RPMI8226 (cell line): Measurements from ENCODE around the gene KANK2.

Source experiments
- DNase-seq: peaks from one replicate; pipeline ENCODE4 v3.0.0-alpha.2; 2015

The KANK2 gene

DNA sequence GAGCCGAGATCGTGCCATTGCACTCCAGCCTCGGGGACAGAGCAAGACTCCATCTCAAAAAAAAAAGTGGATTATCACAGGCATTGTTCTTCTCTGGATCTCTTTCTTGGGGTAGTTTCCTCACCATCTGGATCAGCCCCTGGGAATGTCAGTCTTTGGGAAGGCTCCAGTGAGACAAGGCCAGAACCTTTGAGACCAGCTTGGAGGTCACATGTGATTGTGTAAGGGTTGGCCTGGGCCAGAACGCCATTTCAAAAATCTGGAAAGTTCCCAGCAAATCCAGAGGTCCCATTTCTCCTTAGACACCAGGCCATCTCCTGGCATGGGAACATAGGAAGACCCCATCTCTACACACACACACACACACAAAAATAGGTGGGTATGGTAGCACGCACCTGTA lies 27.8 kb upstream of the KANK2 start:
- no peak for DNase-seq

DNA sequence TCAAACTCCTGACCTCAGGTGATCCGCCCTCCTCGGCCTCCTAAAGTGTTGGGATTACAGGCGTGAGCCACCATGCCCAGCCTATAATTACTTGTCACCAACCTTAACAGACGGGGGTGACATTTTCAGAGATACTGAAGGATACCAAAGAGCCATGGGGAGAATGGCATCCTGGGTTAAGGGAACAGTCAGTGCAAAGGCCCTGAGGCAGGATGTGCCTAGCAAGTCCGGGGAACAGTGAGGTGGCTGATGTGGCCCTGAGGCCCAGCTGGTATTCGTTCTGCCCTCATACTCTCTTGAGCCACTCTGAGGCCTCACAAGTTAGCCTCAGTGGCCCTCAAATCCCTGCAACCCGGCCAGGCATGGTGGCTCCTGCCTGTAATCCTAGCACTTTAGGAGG lies 27.1 kb upstream of the KANK2 start:
- DNase-seq, result no peak

DNA sequence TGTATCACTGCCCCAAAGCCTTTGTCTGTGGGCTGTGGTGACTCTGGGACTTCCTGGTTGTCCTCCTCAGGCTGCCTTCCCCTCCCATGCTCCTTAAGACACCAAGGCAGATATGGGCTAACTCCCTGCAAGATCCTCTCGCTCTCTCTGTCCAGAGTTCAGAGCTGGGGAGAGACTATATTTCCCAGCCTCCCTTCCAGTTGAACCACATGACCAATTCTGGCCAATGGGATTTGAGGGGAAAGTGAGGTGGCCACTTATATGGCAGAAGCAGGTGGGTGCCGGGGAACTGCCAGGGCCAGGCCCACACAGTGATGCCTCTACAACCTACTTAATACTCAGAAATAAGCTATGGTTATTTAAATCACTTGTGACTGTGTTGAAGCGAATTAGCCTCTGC lies 25.9 kb upstream of the KANK2 start:
- no peak for DNase-seq

DNA sequence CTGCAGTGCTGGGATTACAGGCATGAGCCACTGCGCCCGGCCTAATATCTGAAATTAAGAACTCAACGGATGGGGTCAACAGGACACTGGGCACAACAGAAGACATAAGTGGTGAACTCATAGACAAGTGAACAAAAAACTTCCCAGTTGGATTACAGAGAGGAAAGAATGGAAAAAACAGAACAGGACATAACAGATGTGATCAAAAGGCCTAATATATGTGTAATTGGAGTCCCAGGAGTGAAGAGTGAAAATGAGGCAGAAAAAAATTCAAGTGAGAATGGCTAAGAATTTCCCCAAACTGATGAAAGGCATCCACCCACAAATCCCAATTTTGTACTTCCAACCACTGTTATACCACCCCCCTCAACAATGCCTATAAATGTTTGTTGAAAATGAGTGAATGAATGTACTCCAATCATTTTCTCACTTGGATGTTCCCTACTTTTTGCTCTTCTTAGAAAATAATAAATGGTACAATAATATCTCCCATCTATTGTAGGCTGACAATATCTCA lies 23.8 kb upstream of the KANK2 start:
- no peak for DNase-seq

DNA sequence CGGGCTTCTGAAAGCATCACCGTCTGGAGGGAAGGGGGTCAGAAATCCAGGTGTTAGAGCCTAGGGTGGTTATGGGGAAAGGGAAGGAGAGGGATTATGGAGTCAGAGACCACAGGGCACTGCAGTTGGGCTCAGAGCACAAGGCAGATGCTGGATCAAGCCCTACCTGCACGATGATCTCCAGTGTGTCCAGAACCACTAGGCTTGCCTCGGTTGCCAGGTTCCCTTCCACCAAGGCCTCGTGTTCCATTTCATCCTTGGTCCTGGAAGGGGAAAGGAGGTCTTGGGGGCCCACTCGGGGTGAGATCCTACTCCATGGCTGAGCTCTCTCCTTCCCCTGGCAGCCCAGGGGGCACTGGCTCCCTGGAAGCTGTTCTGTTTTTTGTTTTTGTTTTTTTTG lies 17.0 kb upstream of the KANK2 start:
- DNase-seq, result no peak

DNA sequence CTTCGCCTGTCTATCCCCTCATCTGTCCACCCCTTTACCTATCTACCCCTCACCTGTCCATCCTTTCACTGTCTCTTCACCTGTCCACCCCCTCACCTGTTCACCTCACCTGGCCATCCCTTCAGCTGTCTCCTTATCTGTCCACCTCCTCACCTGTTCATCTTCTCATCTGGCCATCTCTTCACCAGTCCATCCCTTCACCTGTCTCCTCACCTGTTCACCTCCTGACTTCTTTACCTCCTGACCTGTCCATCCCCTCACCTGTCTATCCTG lies 13.2 kb upstream of the KANK2 start:
- DNase-seq, result no peak

DNA sequence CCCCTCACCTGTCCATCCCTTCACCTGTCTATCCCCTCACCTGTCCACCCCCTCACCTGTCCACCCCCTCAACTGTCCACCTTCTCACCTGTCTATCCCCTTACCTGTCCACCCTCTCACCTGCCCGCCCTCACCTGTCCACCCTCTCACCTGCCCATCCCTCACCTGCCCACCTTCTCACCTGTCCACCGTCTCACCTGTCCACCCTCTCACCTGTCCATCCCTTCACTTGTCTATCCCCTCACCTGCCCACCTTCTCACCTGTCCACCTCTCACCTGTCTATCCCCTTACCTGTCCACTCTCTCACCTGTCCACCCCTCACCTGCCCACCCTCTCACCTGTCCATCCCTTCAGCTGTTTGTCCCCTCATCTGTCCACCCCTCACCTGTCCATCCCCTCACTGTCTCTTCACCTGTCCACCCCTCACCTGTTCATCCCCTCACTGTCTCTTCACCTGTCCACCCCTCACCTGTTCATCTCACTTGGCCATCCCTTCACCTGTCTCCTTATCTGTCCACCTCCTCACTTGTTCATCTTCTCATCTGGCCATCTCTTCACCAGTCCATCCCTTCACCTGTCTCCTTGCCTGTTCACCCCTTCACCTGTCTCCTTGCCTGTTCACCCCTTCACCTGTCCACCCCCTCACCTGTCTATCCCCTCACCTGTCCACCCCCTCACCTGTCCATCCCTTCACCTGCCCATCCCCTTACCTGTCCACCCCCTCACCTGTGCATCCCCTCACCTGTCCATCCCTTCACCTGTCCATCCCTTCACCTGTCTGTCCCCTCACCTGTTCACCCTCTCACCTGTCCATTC lies 12.7 kb upstream of the KANK2 start:
- no peak for DNase-seq

DNA sequence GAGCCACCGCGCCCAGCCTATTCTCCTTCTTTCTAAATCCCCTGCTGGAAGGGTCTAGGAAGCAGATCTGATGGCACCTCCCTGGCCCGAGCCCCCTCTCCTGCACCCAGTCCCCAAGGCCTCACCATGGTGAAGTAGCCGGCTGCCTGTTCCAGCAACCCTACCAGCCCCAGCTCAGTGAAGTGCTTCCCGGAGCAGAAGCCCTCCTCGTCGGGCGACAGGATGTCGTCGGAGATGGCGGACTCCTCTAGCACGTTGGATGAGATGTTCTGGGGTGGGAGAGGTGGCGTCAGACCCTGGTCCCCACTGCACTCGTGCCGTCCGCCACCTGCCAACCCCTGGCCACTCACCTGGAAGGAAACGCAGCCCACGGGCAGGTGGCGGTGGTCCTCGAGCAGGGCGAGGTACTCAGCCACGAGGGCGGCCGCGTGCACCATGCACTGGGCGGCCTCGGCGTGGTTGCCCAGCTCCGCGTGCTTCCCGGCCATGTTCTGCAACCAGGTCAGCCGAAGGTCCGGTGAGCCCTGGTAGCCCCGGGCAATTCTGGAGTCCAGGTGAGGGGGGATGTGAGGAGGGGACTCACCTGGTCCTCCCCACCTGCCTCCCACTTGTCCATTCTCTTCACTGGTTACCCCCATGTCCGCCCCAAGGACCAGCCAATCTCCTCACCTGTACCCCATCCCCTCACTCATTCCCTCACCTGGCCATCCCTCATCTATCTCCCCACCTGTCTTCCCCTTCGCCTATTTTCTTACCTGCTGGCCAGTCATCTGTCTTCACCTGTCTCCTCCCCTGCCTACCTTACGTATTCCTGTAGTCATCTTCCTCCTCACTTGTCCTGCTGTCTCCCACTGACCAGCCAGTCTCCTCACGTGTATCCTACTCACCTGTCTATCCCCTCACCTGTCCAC lies 11.5 kb upstream of the KANK2 start:
- DNase-seq, result no peak

DNA sequence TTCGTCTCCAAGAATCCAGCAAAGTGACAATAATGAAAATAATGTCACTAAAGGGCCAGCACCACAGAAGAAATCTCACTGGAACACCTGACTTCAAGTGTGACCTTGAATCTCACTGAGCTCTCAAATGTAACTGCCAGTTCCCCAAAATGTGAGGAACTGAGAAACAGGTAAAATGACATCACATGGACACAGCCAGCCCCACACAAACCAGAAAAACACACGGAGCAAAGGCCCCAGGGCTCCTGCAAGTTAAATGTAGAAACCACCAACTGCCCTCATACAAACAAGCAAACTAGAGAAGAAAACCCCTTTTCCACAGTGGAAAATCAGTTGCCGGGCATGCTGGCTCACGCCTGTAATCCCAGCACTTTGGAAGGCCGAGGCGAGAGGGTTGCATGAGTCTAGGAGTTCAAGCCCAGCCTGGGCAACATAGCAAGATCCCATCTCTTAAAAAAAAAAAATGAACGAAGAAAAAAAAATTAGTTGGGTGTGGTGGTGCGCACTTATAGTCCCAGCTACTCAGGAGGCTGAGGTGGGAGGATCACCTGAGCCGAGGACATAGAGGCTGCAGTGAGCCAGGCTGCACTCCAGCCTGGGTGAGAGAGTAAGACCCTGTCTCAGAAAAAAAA lies 8.7 kb upstream of the KANK2 start:
- DNase-seq, result peak; percentile 90

DNA sequence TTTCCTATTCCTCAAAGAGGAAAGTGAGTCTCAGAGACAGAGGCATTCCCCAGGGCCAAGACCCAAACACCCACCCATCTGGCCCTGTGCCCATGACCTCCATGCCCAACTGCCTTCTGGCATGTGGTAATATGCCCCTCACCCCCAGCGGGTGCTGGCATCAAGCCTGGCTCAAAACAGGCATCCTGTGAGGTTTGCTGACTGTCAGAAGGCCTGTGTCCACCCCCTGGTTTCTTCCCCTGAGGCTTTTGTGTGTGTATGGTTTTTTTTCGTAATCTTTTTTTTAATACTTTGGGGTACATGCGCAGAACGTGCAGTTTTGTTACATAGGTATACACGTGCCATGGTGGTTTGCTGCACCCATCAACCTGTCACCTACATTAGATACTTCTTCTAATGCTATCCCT lies 7.6 kb upstream of the KANK2 start:
- DNase-seq, result peak; percentile 96

DNA sequence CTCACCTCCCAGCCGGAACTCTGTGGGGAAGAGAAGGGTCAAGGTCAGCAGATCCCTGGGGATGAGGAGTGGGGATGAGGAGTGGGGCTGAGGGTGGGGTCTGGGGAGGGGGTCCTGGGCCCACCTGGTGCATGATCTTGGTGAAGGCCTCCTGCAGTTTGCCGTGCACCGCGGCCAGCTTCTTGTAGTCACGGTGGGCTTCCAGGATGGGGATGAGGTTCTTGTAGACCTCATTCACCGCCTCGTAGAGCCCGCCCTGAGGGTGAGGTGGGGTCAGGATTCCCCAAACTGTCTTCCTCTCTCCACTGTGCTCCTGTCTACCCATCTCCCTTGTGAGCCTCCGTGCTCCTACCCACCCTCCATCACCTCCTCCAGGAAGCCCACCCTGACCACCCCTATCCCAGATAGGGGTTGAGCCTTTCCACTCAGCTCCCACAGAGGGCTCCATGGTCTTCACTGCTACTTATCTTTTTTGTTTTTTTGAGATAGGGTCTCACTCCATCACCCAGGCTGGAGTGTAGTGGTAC lies 6.8 kb upstream of the KANK2 start:
- no peak for DNase-seq

DNA sequence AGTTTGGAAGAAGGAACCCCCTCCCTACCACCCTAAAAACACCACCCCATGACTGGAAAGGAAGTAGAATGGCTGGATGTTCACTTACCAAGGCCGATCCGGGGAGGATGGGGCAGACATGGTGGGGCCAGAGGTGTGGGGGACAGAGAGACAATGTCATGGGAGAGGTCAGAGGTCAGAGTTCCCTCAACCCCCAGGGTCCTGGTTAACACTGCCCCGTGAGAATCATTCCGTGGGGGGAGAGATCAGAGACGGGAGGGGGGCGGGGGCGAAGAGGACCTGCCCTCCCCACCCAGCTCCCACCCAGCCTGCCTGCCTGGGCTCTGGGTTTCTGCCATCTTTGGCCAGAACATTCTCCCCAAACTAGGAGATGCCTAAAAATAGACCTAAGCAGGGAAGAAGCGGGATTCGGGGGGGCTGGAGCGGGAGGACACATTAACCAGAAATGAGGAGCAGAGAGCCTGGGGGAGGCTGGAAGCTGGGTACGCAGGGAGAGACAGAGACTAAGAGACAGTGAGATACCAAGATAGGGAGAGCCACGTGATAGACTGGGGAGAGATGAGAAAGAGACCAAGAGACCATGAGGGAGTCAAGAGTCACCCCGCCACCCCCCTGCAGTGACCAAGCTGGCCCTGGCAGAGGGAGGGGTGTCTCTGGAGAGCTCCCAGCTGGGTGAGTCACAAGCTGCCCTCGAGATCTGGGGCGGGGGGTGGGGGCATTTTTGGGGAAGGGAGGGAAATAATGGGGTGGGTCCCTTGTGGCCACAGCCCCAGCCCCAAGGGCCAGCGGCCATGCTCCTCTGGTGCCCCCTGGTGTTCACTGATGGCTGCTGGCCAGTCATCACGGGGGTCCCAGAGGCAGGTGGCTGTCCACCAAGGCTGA lies 6.1 kb upstream of the KANK2 start:
- peak; percentile 34 for DNase-seq

DNA sequence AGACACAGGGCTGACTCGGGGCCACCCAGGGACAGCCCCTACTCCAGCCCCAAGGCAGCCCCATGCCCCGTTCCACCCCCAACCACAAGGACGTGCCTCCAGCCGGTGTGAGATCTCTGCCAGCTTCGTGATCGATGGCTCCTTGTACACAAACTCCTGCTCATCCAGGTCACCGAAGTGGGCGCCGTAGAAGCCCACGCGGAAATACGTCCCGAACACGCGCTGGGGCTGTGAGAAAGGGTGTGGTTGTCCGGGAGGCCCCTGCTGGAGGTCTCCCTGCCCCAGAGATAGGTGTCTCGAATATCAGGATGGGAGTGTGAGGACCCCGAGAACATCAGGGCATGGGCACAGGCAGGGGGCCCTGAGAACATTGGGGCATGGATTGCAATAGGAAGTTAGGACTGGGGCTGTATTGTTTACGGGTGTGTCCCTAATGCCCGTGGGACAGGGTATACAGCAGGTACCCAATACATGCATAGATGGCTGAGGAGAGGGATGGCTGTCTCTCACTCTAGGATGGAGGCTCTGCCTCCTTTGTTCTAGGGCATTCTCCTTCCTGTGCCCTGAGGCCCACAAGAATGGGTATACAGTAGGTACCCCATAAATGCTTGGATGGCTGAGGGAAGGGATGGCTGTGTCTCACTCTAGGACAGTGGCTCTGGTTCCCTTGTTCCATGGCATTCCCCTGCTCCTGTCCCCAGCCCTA lies 5.3 kb upstream of the KANK2 start:
- no peak for DNase-seq

DNA sequence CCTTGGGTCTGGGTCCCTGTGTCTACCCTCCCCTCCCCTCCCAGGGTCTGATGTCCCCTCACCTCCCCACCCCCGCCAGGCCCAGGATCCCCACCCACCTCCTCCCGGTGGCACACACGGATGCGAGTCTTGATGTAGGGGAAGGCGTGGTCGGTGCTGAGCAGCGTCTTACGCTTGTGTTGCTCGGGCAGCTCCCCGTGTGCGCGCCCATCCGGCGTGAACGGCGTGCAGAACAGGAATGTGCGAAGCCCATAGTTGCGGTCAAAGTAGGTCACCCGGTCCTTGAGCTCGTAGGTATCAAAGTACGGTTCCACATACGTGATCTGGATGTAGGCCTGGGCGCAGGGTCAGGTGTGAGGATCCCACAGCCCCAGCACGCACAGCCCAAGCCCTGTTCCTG lies 4.4 kb upstream of the KANK2 start:
- no peak for DNase-seq

DNA sequence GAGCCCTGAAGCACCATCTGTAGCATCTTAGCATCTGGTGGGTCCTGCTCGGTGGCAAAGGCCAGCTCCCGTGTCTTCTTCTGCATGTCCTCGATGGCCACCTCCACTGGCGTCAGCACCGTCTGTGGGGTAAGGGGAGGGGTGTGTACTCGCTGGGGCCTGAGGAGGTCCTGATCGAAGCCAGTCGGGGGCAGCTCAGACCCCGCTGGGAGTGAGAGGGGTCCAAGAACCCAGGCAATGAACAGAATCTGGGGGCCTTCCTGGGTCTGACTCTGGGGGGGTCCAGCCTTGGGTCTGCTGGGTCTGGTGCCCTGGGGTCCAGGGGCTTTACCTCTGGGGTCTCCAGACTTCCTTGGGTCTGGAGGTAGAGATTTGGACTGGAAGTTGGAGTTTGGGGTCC lies 3.6 kb upstream of the KANK2 start:
- DNase-seq, result no peak

DNA sequence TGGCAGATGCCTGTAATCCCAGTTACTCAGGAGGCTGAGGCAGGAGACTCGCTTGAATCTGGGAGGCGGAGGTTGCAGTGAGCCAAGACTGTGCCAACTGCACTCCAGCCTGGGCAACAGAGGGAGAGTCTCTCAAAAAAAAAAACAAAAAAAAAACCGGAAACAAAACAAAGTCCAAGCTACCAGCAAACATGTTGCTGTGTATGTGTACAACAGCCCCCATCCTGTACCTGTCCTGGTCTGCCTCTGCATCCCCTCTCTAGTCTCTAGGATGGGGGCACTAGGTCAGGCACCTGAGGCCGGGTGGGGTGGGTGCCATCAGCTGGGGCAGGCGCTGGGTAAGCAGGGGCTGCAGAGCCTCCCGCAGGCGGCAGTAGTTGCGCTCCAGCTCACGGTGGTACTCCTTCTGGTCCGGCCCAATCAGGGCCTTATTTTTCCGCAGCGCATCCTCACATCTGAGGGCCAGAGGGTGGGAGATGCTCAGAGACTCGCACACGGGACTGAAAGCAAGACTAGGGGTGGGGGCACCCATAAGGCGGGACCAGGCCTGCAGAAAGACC lies 2.8 kb upstream of the KANK2 start:
- no peak for DNase-seq

DNA sequence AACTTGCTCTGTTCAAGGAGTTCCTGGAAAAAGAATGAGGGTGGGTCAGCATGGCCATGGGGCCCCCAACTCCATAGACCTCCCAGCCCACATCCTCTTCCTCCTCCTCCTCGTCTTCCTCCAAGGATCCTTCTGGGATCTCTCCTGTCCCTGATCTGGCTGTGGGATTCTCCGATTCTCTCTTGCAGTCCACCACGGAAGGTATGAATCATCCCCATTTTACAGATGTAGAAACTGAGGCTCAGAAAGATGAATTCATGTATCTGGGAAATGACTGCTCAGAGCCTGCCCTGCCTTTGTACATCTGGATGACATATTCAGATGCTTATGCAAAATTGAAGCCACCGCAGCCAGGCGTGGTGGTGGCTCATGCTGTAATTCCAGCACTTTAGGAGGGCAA lies 2.2 kb upstream of the KANK2 start:
- no peak for DNase-seq

DNA sequence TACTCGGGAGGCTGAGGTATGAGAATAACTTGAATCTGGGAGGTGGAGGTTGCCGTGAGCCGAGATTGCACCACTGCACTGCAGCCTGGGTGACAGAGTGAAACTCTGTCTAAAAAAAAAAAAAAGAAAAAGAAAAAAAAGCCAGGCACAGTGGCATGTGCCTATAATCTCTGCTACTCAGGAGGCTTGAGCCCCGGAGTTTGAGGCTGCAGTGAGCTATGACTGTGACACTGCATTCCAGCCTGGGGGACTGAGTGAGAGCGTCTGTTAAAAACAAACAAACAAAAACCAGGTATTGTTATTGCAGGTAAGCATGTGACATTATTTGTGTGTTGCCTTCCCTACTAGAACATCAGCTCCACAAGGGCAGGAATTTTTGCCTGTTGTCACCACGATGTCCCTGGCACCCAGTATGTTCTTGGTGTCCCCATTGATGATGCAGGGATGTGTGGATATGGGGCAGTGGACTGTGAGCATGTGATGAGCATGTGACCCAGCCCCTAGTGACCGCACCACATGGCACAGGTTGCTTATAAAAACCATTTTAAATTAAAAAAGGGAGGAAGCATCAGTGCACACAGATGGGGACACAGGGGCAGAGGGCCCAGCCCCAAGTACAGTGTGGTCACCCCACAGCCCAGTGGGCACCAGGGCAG lies 1.6 kb upstream of the KANK2 start:
- DNase-seq, result no peak

DNA sequence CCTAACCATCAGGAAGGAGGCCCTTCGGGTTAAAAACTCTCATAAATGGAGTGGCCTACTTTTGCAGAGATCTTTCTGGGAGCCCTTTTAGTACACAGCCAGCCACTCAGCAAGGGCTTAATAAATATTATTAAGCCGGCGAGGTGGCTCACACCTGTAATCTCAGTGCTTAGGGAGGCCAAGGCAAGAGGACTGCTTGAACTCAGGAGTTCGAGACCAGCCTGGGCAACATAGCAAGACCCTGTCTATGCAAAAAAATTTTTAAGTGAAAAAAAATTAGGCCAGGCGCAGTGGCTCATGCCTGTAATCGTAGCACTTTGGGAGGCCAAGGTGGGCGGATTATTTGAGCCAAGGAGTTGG lies 810 bp upstream of the KANK2 start:
- DNase-seq, result no peak

DNA sequence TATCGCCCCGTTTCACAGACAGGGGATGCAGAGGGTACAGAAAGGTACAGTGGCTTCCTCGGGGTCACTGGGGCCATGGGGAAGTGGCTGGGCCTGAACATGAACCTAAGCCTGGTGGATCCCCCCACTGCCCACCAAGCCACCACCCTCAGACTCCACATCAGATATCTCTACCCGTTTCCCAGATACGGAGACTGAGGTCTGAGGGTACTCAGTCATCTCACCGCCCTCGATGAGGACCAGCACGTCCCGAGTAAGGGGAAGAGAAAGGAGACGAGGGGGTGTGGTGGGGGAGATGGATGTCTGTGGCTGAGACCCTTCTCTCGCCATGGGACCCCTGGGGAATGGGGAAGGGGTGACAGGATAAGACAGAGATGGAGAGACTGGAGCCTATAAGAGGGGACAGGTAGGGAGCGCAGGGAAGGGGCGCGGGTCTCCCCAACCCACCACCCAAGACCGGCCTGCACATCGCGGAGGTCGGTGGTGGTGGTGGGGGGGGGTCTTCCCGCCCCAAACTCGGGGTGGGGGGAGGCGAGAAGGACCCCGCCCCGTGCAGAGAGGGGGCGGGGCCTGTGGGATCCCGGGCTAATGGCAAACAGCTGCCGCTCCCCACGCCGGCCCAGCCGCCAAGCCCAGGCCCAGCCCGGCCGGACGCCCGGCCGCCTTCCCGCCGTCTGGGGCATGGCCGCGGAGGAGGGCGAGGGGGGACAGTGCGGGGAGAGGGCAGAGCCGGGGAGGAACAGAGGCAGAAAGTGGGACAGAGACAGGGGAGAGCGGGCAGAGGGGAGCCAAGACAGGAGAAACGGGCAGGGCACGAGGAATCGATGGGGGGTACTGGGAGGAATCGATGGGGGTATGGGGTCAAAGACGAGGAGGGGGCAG lies 698 bp downstream of the KANK2 start:
- peak; percentile 32 for DNase-seq
